Trophoblast cell (in vitro differentiated cells and primary cell): ENCODE measurements around the gene TNS1.

Experiments
- DNase-seq, 2 donors: peaks; one replicate each; pipeline ENCODE4 v3.0.0-alpha.2; 2016
- H2AFZ ChIP-seq: 2 replicates; pipeline ENCODE4 v1.6.1; 2013; ENCODE audit warnings: low read length, moderate library complexity, mild to moderate bottlenecking; ENCODE audit not compliant: insufficient read depth, poor library complexity
- H2AK5ac ChIP-seq: 2 replicates; pipeline ENCODE4 v1.6.1; 2013; ENCODE audit warnings: mild to moderate bottlenecking, low read length
- H2BK120ac ChIP-seq: 2 replicates; pipeline ENCODE4 v1.6.1; 2013; ENCODE audit warnings: low read length, mild to moderate bottlenecking, moderate library complexity; ENCODE audit not compliant: insufficient read depth, poor library complexity
- H2BK12ac ChIP-seq: 2 replicates; pipeline ENCODE4 v1.6.1; 2013; ENCODE audit warnings: mild to moderate bottlenecking, low read length, moderate library complexity
- H2BK5ac ChIP-seq: 2 replicates; pipeline ENCODE4 v1.6.1; 2013; ENCODE audit warnings: low read length, low read depth, moderate library complexity, mild to moderate bottlenecking; ENCODE audit not compliant: poor library complexity
- H3K14ac ChIP-seq: 2 replicates; pipeline ENCODE4 v1.6.1; 2013; ENCODE audit warnings: mild to moderate bottlenecking, low read length
- H3K18ac ChIP-seq: 2 replicates; pipeline ENCODE4 v1.6.1; 2013; ENCODE audit warnings: mild to moderate bottlenecking, low read length
- H3K23ac ChIP-seq: 2 replicates; pipeline ENCODE4 v1.6.1; 2013; ENCODE audit warnings: low read length
- H3K27ac ChIP-seq: 2 replicates; pipeline ENCODE4 v1.5.1; 2013; ENCODE audit warnings: low read depth, mild to moderate bottlenecking, inconsistent platforms, low read length, moderate library complexity
- H3K27me3 ChIP-seq: 2 replicates; pipeline ENCODE4 v1.6.1; 2013; ENCODE audit warnings: inconsistent platforms, mild to moderate bottlenecking, low read length, moderate library complexity; ENCODE audit not compliant: insufficient read depth
- H3K36me3 ChIP-seq, 2 experiments: 1 replicate in 1 of 2; 2 replicates in 1 of 2; pipeline ENCODE4 v1.6.1; 2013; ENCODE audit warnings: low read length in 2 of 2, mild to moderate bottlenecking in 2 of 2, moderate library complexity in 1 of 2; ENCODE audit not compliant: insufficient read depth in 2 of 2, control insufficient read depth in 1 of 2
- H3K4ac ChIP-seq: 2 replicates; pipeline ENCODE4 v1.6.1; 2013; ENCODE audit warnings: low read depth, mild to moderate bottlenecking, low read length, moderate library complexity
- H3K4me1 ChIP-seq, 2 experiments: 1 replicate in 1 of 2; 2 replicates in 1 of 2; pipeline ENCODE4 v1.6.1; 2013; ENCODE audit warnings: low read length in 2 of 2, mild to moderate bottlenecking in 2 of 2, moderate library complexity in 1 of 2; ENCODE audit not compliant: insufficient read depth in 2 of 2, control insufficient read depth in 1 of 2
- H3K4me2 ChIP-seq: 2 replicates; pipeline ENCODE4 v1.6.1; 2013; ENCODE audit warnings: inconsistent platforms, mild to moderate bottlenecking, low read length, moderate library complexity
- H3K4me3 ChIP-seq: 2 replicates; pipeline ENCODE4 v1.5.1; 2013; ENCODE audit warnings: mild to moderate bottlenecking, low read depth, low read length, inconsistent platforms
- H3K79me1 ChIP-seq: one replicate; pipeline ENCODE4 v1.6.1; 2013; ENCODE audit warnings: low read length
- H3K79me2 ChIP-seq: 2 replicates; pipeline ENCODE4 v1.6.1; 2013; ENCODE audit warnings: low read length, mild to moderate bottlenecking; ENCODE audit not compliant: control insufficient read depth, insufficient read depth, poor library complexity
- H3K9ac ChIP-seq: 2 replicates; pipeline ENCODE4 v1.6.1; 2013; ENCODE audit warnings: mild to moderate bottlenecking, low read length
- H3K9me3 ChIP-seq: 2 replicates; pipeline ENCODE4 v1.6.1; 2013; ENCODE audit warnings: low read depth, mild to moderate bottlenecking, control low read depth, inconsistent platforms, low read length; ENCODE audit not compliant: insufficient read depth
- H4K12ac ChIP-seq: 2 replicates; pipeline ENCODE4 v1.6.1; 2013; ENCODE audit warnings: low read depth, mild to moderate bottlenecking, low read length, moderate library complexity
- H4K8ac ChIP-seq: 2 replicates; pipeline ENCODE4 v1.6.1; 2013; ENCODE audit warnings: low read depth, mild to moderate bottlenecking, low read length, moderate library complexity
- H4K91ac ChIP-seq: one replicate; pipeline ENCODE4 v1.6.1; 2013; ENCODE audit warnings: low read depth, mild to moderate bottlenecking, low read length, moderate library complexity
- WGBS: extraction: QIAGEN DNeasy Blood & Tissue Kit; methylation state at CpG from one replicate; pipeline ENCODE4 v1.1.7; 2013; ENCODE audit warnings: missing lambda C conversion rate; ENCODE audit not compliant: insufficient read length, insufficient coverage; ENCODE audit errors: extremely low coverage; 5-methylcytosine and 5-hydroxymethylcytosine counted together

Gene TNS1

DNA sequence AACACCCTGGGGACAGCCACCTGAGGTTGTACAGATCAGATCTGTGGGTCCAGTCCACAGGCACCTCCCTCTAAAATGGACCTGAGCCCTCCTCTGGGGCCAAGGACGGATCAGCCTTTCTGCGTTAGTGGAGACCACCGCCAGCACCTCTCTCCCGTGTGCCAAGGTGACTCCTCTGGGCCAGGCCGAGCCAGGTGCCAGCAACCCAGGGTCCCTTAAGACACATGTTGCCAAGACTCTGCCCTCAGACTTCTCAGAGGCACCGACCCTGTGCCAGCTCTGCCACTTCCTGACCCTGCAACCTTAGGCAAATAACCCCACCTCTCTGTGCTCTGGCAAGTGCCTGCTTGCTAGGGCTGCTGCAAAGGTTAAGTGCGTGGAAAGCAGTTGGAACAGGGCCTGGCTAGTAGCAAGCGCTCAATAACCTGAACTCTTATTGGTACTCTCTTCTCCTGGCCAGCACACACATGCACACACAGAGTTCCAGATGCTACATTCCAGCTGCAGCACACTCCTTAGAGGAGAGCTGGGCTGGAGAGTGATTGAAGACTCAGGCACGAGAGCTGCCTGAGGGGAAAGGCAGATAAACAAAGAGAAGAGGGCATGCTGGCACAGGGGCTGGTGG, 105.6 kb downstream of the TNS1 start:
- Histone ChIP-seq H3K23ac (no peak overlapping the region), H3K27me3 (no peaks in the 10 kb centered on the region)
- WGBS = no CpG with 5 or more reads among the region's 9 CpGs

GRCh38 chr2:217895070-217895635, 107.6 kb downstream of the TNS1 start:
- H2BK5ac ChIP-seq = no peak overlapping the region
- H3K18ac ChIP-seq = no peak overlapping the region
- no peak overlapping the region for H3K4ac ChIP-seq
- H3K4me2 ChIP-seq = no peak overlapping the region
- no peaks in the 10 kb centered on the region for H3K79me2 ChIP-seq
- DNase-seq = no peak
- no CpG with 5 or more reads among the region's 19 CpGs for WGBS
- no peaks in the 10 kb centered on the region for H3K79me1 ChIP-seq
- H2BK120ac ChIP-seq = no peak overlapping the region
- H4K91ac ChIP-seq = no peak overlapping the region
- no peaks in the 10 kb centered on the region for H3K36me3 ChIP-seq
- H3K14ac ChIP-seq = no peak overlapping the region
- no peak overlapping the region for H4K8ac ChIP-seq
- no peak overlapping the region for H3K27ac ChIP-seq
- H3K27me3 ChIP-seq = no peaks in the 10 kb centered on the region
- H3K9ac ChIP-seq = no peak overlapping the region
- peaks cover 3% of the 10 kb centered on the region for H3K9me3 ChIP-seq
- H3K23ac ChIP-seq = no peak overlapping the region
- no peak overlapping the region for H2AFZ ChIP-seq
- H2AK5ac ChIP-seq = no peak overlapping the region
- no peak overlapping the region for H2BK12ac ChIP-seq
- no peak overlapping the region for H3K4me3 ChIP-seq
- no peak overlapping the region for H4K12ac ChIP-seq
- H3K4me1 ChIP-seq = no peaks in the 10 kb centered on the region

More for the DNA sequence above, 105.6 kb downstream of the TNS1 start:
- H4K91ac ChIP-seq = no peak overlapping the region
- H3K14ac ChIP-seq = no peak overlapping the region
- no peak overlapping the region for H3K9ac ChIP-seq
- no peak overlapping the region for H2BK12ac ChIP-seq
- no peak overlapping the region for H2BK5ac ChIP-seq
- no peak overlapping the region for H3K27ac ChIP-seq
- no peak overlapping the region for H3K4ac ChIP-seq
- no peak overlapping the region for H4K8ac ChIP-seq
- H3K79me2 ChIP-seq = no peaks in the 10 kb centered on the region
- no peak overlapping the region for H4K12ac ChIP-seq
- H3K4me1 ChIP-seq = no peaks in the 10 kb centered on the region
- H3K9me3 ChIP-seq = peaks cover 1% of the 10 kb centered on the region
- no peak overlapping the region for H3K4me2 ChIP-seq
- no peak overlapping the region for H2BK120ac ChIP-seq
- no peak overlapping the region for H3K18ac ChIP-seq
- no peak for DNase-seq
- no peaks in the 10 kb centered on the region for H3K36me3 ChIP-seq
- H2AK5ac ChIP-seq = no peak overlapping the region
- H3K4me3 ChIP-seq = no peak overlapping the region
- no peaks in the 10 kb centered on the region for H3K79me1 ChIP-seq
- H2AFZ ChIP-seq = no peak overlapping the region

GRCh38 chr2:217893440-217893839, 109.4 kb downstream of the TNS1 start:
- Histone ChIP-seq H3K27me3 (no peaks in the 10 kb centered on the region), H3K23ac (no peak overlapping the region), H3K79me1 (no peaks in the 10 kb centered on the region), H3K4ac (no peak overlapping the region), H2AK5ac (no peak overlapping the region), H3K79me2 (no peaks in the 10 kb centered on the region), H3K18ac (no peak overlapping the region), H3K27ac (no peak overlapping the region), H3K4me1 (no peaks in the 10 kb centered on the region), H3K9ac (no peak overlapping the region), H3K4me3 (no peak overlapping the region), H3K4me2 (no peak overlapping the region), H4K91ac (no peak overlapping the region), H3K36me3 (no peaks in the 10 kb centered on the region), H4K12ac (no peak overlapping the region), H2BK5ac (no peak overlapping the region), H2BK12ac (no peak overlapping the region), H2AFZ (no peak overlapping the region), H4K8ac (no peak overlapping the region), H3K9me3 (peaks cover 7% of the 10 kb centered on the region), H3K14ac (no peak overlapping the region), H2BK120ac (no peak overlapping the region)
- no peak for DNase-seq
- no CpG with 5 or more reads among the region's 8 CpGs for WGBS

DNA sequence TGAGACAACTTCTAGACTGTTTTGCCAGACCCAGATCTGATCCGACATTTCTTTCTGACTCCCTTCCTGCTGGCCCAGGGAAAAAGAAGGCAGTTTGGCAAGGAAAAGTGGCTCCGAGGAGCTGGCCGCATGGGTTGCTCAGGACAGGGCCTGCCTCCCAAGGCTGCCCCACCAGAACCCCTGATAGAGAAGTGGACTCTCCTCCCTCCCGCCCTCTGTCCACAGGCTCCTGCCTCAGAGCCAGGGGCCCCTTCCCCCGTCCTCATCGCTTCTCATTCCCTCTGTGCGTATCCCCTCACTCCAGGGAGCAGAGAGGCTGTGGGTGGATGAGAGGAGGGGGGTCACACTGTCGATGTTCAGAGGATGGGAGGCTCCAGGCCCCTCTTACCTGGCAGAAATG, 110.2 kb downstream of the TNS1 start:
- H4K91ac ChIP-seq = no peak overlapping the region
- H3K4me2 ChIP-seq = no peak overlapping the region
- WGBS = no CpG with 5 or more reads among the region's 8 CpGs
- no peak overlapping the region for H2BK12ac ChIP-seq
- H2AK5ac ChIP-seq = no peak overlapping the region
- no peak overlapping the region for H3K14ac ChIP-seq
- no peak overlapping the region for H4K12ac ChIP-seq
- no peaks in the 10 kb centered on the region for H3K27me3 ChIP-seq
- no peak overlapping the region for H2AFZ ChIP-seq
- H3K4me3 ChIP-seq = no peak overlapping the region
- H2BK5ac ChIP-seq = no peak overlapping the region
- H3K27ac ChIP-seq = no peak overlapping the region
- peaks cover 6% of the 10 kb centered on the region for H3K9me3 ChIP-seq
- no peaks in the 10 kb centered on the region for H3K79me2 ChIP-seq
- no peak overlapping the region for H3K18ac ChIP-seq
- no peak overlapping the region for H3K9ac ChIP-seq
- H4K8ac ChIP-seq = no peak overlapping the region
- no peak overlapping the region for H3K23ac ChIP-seq
- H3K79me1 ChIP-seq = no peaks in the 10 kb centered on the region
- no peak overlapping the region for H2BK120ac ChIP-seq
- no peak overlapping the region for H3K4ac ChIP-seq
- H3K4me1 ChIP-seq = no peaks in the 10 kb centered on the region
- no peak for DNase-seq
- H3K36me3 ChIP-seq = no peaks in the 10 kb centered on the region
